ENCODE results near the gene PLB1. TPM values are rescaled to one million over a fixed set of nuclear protein-coding genes. Genes with fewer than 3 reads are reported as not detected.

The PLB1 gene
- total and polyA plus RNA-seq, 2 experiments from 2014 or later: 0.06 to 0.21 TPM

GRCh38 chr2:28563869-28564268 lies 68.0 kb downstream of the PLB1 start (continued):
- TF ChIP-seq ZNF462 (CRISPR knock-in tag; IDR thresholded peaks at IDR 0.05) (no peak), STAT1 (IDR thresholded peaks at IDR 0.05; ENCODE audit: unreplicated experiment) (no peak)

- H3K36me3 ChIP-seq (ENCODE audit: insufficient read depth): no peaks in the 10 kb centered on the region
- no peak overlapping the region for H3K27ac ChIP-seq (ENCODE audit: low read depth)
- TF ChIP-seq EZH2 (IDR thresholded peaks at IDR 0.05; ENCODE audit: low read depth, unreplicated experiment) (no peak), NANOG (IDR thresholded peaks at IDR 0.05; ENCODE audit: borderline replicate concordance) (no peak), CTCF (conservative IDR thresholded peaks at IDR 0.05; ENCODE audit: low read depth in 2 of 2) (no peak), ZNF331 (CRISPR knock-in tag; IDR thresholded peaks at IDR 0.05; ENCODE audit: low read depth) (no peak)
- no peaks in the 10 kb centered on the region for H3K79me2 ChIP-seq (replicated peaks; ENCODE audit: insufficient read depth)
- H3K27ac Mint-ChIP-seq: no peak overlapping the region
- ATAC-seq: no peak
- no peak for DNase-seq (ENCODE audit: low spot score)
- no peaks in the 10 kb centered on the region for H3K36me3 Mint-ChIP-seq (ENCODE audit: low read depth)
- no peak overlapping the region for H2AFZ ChIP-seq
- peaks cover 12% of the 10 kb centered on the region for H3K4me1 Mint-ChIP-seq
- 0 out of 3 replicates have a peak, but pooled peaks cover 4% of the 10 kb centered on the region for H3K9me3 Mint-ChIP-seq
- no peak overlapping the region for H3K4me2 ChIP-seq
- no peak overlapping the region for H3K4me3 Mint-ChIP-seq
- no peaks in the 10 kb centered on the region for H3K9me2 ChIP-seq (ENCODE audit: insufficient read depth)
- H3K27me3 ChIP-seq (ENCODE audit: insufficient read depth): no peaks in the 10 kb centered on the region
- peaks cover 9% of the 10 kb centered on the region for H3K27me3 Mint-ChIP-seq (ENCODE audit: insufficient read depth, low read depth, poor library complexity)
- H3K4me3 ChIP-seq: no peak overlapping the region
- H3F3A ChIP-seq (replicated peaks; ENCODE audit: low read depth): no peaks in the 10 kb centered on the region
- peaks cover 8% of the 10 kb centered on the region; the same call in 1 of the 2 replicates for H3K4me1 ChIP-seq (ENCODE audit: insufficient read depth)
- H4K20me1 ChIP-seq (replicated peaks; ENCODE audit: insufficient read depth): no peaks in the 10 kb centered on the region
These were observed 68.5 kb downstream of the PLB1 start for GRCh38 chr2:28564346-28564745.
